Calu3 (cell line): ENCODE data around the gene TMEM254. TPM values are rescaled to one million over a fixed set of nuclear protein-coding genes. Genes with fewer than 3 reads are reported as not detected.

Experiments used
- BruUV-seq: library from RNA; stranded (reverse); fragments of 400-500 nt; replicated peaks from 2 replicates; lab custom pipeline; 2021; lab: Mats Ljungman, UMichigan
- CTCF ChIA-PET: fragments of 300-600 bp; sonication (Branson Sonifier 250); formaldehyde crosslinking; loops from one replicate; lab custom pipeline; 2022; ENCODE audit warnings: antibody characterized with exemption; lab: Charles Lee
- DNase-seq: peaks from one replicate; pipeline ENCODE4 v3.0.0; 2022
- H3K27ac Mint-ChIP-seq: one replicate; pipeline ENCODE4 v1.8.0; 2022; ENCODE audit warnings: mixed read lengths; ENCODE audit not compliant: unreplicated experiment
- H3K27me3 Mint-ChIP-seq: one replicate; pipeline ENCODE4 v1.8.0; 2022; ENCODE audit warnings: mixed read lengths; ENCODE audit not compliant: unreplicated experiment
- H3K36me3 Mint-ChIP-seq: one replicate; pipeline ENCODE4 v1.8.0; 2022; ENCODE audit warnings: mild to moderate bottlenecking, moderate library complexity, mixed read lengths; ENCODE audit not compliant: insufficient read depth, unreplicated experiment
- H3K4me1 Mint-ChIP-seq: one replicate; pipeline ENCODE4 v1.8.0; 2022; ENCODE audit warnings: mild to moderate bottlenecking, low read depth, mixed read lengths; ENCODE audit not compliant: unreplicated experiment
- H3K4me3 Mint-ChIP-seq: one replicate; pipeline ENCODE4 v1.8.0; 2022; ENCODE audit warnings: mild to moderate bottlenecking, low read depth, moderate library complexity, mixed read lengths; ENCODE audit not compliant: unreplicated experiment
- H3K9me3 Mint-ChIP-seq: one replicate; pipeline ENCODE4 v1.8.0; 2022; ENCODE audit warnings: low read depth, mixed read lengths; ENCODE audit not compliant: unreplicated experiment
- CTCF ChIP-seq: fragments of 200-600 bp; IDR thresholded peaks from one replicate; pipeline ENCODE4 v1.8.0; 2022; ENCODE audit warnings: antibody characterized with exemption; ENCODE audit not compliant: unreplicated experiment
- intact Hi-C: fragments of 100-400 bp; cut with micrococcal nuclease; formaldehyde crosslinking; loops from one replicate; pipeline ENCODE4 v1.10.0; 2022; ENCODE audit not compliant: unreplicated experiment
- total RNA-seq: library from RNA; stranded (reverse); gene quantifications from 2 replicates; pipeline ENCODE4 v1.2.3, GENCODE V29; 2022

The TMEM254 gene
- total RNA-seq, 1 experiment from 2014 or later = 26.5 TPM

GRCh38 chr10:80136134-80136571, 57.7 kb downstream of the TMEM254 start:
- no peak for DNase-seq
- no peaks in the 10 kb centered on the region for H3K9me3 Mint-ChIP-seq
- H3K4me3 Mint-ChIP-seq = no peak overlapping the region
- intact Hi-C loops = no loop called here
- no peak for TF ChIP-seq CTCF
- H3K4me1 Mint-ChIP-seq = peaks cover 9% of the 10 kb centered on the region
- CTCF ChIA-PET = no interaction called here
- peaks cover 66% of the 10 kb centered on the region for H3K27me3 Mint-ChIP-seq
- no peak overlapping the region for H3K27ac Mint-ChIP-seq
- peaks cover 31% of the 10 kb centered on the region for H3K36me3 Mint-ChIP-seq
- BruUV-seq = no TSS peak

- CTCF ChIA-PET = interaction anchor here (0.7 kb wide), 1 partner anchor 1049 kb away, joined by 5 read pairs; no protein-coding TSS in a partner anchor
- H3K4me1 Mint-ChIP-seq = peaks cover 17% of the 10 kb centered on the region
- no peak overlapping the region for H3K4me3 Mint-ChIP-seq
- peaks cover 66% of the 10 kb centered on the region for H3K27me3 Mint-ChIP-seq
- H3K27ac Mint-ChIP-seq = no peak overlapping the region
- no TSS peak for BruUV-seq
- no peak for TF ChIP-seq CTCF
- DNase-seq = no peak
- intact Hi-C loops = no loop called here
- no peaks in the 10 kb centered on the region for H3K9me3 Mint-ChIP-seq
- peaks cover 42% of the 10 kb centered on the region for H3K36me3 Mint-ChIP-seq
Measured at GRCh38 chr10:80137031-80137862, 58.8 kb downstream of the TMEM254 start.

DNA sequence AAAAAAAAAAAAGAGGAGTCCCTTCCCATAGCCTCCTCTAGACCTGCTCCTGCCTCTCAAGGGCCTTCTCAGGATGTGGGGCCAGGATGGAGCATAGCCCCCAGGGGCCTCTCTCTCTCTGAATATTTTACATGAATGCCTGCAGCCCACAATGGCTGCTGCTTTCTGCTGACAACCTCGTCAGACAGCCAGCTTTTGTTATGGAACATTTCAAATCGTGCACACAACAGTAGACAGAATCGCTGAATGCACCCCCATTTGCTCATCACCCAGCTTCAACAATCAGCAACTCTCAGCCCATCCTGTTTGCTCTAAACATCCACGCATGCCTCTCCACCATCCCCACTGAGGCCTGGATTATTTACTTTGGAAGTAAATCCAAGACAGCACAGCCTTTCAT, 59.5 kb downstream of the TMEM254 start:
- Mint-ChIP-seq H3K4me3 (no peak overlapping the region), H3K4me1 (peaks cover 12% of the 10 kb centered on the region), H3K9me3 (no peaks in the 10 kb centered on the region), H3K27ac (peak overlapping the region; percentile 7), H3K36me3 (peaks cover 43% of the 10 kb centered on the region), H3K27me3 (peaks cover 60% of the 10 kb centered on the region)
- no peak for TF ChIP-seq CTCF
- intact Hi-C loops = no loop called here
- no TSS peak for BruUV-seq
- CTCF ChIA-PET = interaction anchor here (0.7 kb wide), 1 partner anchor 1049 kb away, joined by 5 read pairs; no protein-coding TSS in a partner anchor
- no peak for DNase-seq

- H3K4me3 Mint-ChIP-seq = peak overlapping the region; percentile 8
- peaks cover 14% of the 10 kb centered on the region for H3K4me1 Mint-ChIP-seq
- CTCF ChIA-PET = interaction anchor here (0.7 kb wide), 1 partner anchor 12 kb away, joined by 3 read pairs; no protein-coding TSS in a partner anchor
- H3K36me3 Mint-ChIP-seq = peaks cover 53% of the 10 kb centered on the region
- DNase-seq = no peak
- peaks cover 46% of the 10 kb centered on the region for H3K27me3 Mint-ChIP-seq
- no peaks in the 10 kb centered on the region for H3K9me3 Mint-ChIP-seq
- TF ChIP-seq CTCF = no peak
- BruUV-seq = no TSS peak
- intact Hi-C loops = no loop called here
- no peak overlapping the region for H3K27ac Mint-ChIP-seq
Measured at GRCh38 chr10:80139265-80139664, 60.8 kb downstream of the TMEM254 start.
